ENCODE data around the gene DTNBP1. TPM values are rescaled to one million over a fixed set of nuclear protein-coding genes. Genes with fewer than 3 reads are reported as not detected.

DTNBP1 gene
- total and polyA plus RNA-seq, 2 donors (not counting 3 experiments of a cell fraction or from before 2014, with no cell fraction given): 24.3 to 28.9 TPM

DNA sequence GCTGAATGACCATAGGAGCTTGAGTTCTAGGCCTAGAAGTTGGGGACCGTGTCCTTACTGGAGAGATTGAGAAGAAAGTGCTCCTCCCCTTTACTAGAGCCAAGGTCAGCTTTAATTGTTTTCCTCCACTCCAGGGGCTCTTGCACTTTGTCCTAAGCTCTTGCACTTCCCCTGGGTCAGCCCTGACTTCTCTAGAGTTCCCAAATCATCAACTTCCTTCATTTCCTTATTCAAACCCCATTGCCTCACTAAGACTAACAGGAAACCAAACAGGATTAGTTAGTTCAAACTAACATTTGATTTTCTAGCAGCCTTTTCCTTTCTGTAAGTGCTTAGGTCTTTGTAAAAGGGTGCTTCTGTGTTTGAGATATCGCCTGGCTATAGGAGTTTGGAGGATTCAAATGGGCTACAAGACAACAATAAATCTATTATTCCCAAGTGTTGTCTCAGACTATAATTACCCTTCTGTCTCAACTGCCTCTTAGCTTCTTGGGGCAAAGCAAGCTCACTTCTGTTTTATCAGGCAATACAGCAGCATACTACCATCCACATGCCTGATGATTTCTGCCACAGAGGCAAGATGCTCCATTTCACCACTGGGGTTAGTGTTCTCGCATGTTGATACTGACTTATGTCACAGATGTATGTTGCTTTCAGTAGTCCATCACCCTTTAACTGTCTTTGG is 12.8 kb upstream of the DTNBP1 start:
- Histone ChIP-seq H3K27ac (ENCODE audit: insufficient read depth, low read depth, low read length) (no peak overlapping the region), H3K4me2 (ENCODE audit: insufficient read depth, low read length) (no peak overlapping the region), H3K4me3 (replicated peaks in 1 of 3; ENCODE audit: insufficient read depth in 1 of 3, low read depth in 1 of 3, low read length in 3 of 3) (no peak overlapping the region), H3K9ac (replicated peaks; ENCODE audit: extremely low read depth, insufficient read depth, low read length) (no peak overlapping the region), H3K9me3 (replicated peaks; ENCODE audit: control insufficient read depth, insufficient read depth, low read length) (no peaks in the 10 kb centered on the region), H2AFZ (ENCODE audit: low read depth, low read length) (no peak overlapping the region), H3K4me1 (ENCODE audit: control insufficient read depth, extremely low read depth, insufficient read depth, low read length) (no peaks in the 10 kb centered on the region), H3K9me1 (replicated peaks; ENCODE audit: control insufficient read depth, extremely low read depth, insufficient read depth, low read length) (no peaks in the 10 kb centered on the region), H3K27me3 (ENCODE audit: control insufficient read depth in 2 of 2, insufficient read depth in 2 of 2, low read length in 2 of 2) (peaks cover 5 to 9% of the 10 kb centered on the region in 2 experiments), H3K79me2 (ENCODE audit: control insufficient read depth, insufficient read depth, low read length) (no peaks in the 10 kb centered on the region), H4K20me1 (replicated peaks; ENCODE audit: control insufficient read depth, extremely low read depth, insufficient read depth, low read length) (no peaks in the 10 kb centered on the region), H3K36me3 (ENCODE audit: control insufficient read depth in 2 of 2, extremely low read depth in 1 of 2, insufficient read depth in 2 of 2, low read length in 2 of 2) (no peaks in the 10 kb centered on the region)
- TF ChIP-seq, protein P1, sequence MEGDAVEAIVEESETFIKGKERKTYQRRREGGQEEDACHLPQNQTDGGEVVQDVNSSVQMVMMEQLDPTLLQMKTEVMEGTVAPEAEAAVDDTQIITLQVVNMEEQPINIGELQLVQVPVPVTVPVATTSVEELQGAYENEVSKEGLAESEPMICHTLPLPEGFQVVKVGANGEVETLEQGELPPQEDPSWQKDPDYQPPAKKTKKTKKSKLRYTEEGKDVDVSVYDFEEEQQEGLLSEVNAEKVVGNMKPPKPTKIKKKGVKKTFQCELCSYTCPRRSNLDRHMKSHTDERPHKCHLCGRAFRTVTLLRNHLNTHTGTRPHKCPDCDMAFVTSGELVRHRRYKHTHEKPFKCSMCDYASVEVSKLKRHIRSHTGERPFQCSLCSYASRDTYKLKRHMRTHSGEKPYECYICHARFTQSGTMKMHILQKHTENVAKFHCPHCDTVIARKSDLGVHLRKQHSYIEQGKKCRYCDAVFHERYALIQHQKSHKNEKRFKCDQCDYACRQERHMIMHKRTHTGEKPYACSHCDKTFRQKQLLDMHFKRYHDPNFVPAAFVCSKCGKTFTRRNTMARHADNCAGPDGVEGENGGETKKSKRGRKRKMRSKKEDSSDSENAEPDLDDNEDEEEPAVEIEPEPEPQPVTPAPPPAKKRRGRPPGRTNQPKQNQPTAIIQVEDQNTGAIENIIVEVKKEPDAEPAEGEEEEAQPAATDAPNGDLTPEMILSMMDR (IDR thresholded peaks at IDR 0.05; ENCODE audit: extremely low read depth in 1 of 2, insufficient read depth in 1 of 2, low read depth in 1 of 2, low read length in 2 of 2): no peak
- TF ChIP-seq JUN (IDR thresholded peaks at IDR 0.05; ENCODE audit: borderline replicate concordance, insufficient read depth, insufficient read length, low read depth): no peak
- no peak for TF ChIP-seq EZH2 (IDR thresholded peaks at IDR 0.05; ENCODE audit: borderline replicate concordance, low read depth, low read length, severe bottlenecking)
- TF ChIP-seq, protein P2, sequence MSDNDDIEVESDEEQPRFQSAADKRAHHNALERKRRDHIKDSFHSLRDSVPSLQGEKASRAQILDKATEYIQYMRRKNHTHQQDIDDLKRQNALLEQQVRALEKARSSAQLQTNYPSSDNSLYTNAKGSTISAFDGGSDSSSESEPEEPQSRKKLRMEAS (IDR thresholded peaks at IDR 0.05; ENCODE audit: insufficient read depth, insufficient read length): no peak
- TF ChIP-seq POLR2AphosphoS5 (IDR thresholded peaks at IDR 0.05; ENCODE audit: insufficient read depth, low read depth, low read length): no peak
- no peak for TF ChIP-seq FOS (IDR thresholded peaks at IDR 0.05; ENCODE audit: borderline replicate concordance, insufficient read depth, low read length)
- TF ChIP-seq GATA2 (IDR thresholded peaks at IDR 0.05; ENCODE audit: insufficient read depth, insufficient read length, low read depth, low read length): no peak
- no peak for TF ChIP-seq POLR2A (IDR thresholded peaks at IDR 0.05; ENCODE audit: low read depth, low read length)
- no peak for TF ChIP-seq MYC (IDR thresholded peaks at IDR 0.05; ENCODE audit: low read depth, low read length)
- DNase-seq (ENCODE audit: low read depth, low spot score): peak; percentile 17
- ChIA-PET POLR2A (no interaction called here), CTCF (interaction anchor here (1.1 kb wide), 1 partner anchor 507 kb away, joined by 3 read pairs; no protein-coding TSS in a partner anchor)
- dilution Hi-C loops (cut with MboI; ENCODE audit: extremely low pct_ligation_motif_present, low sequenced_read_pairs) (no loop called here), intact Hi-C loops (cut with micrococcal nuclease) (no loop called here)
- no TSS peak for BruUV-seq (replicated peaks)
- no peak for FAIRE-seq
